ENCODE results near the gene ELP6.

DNA sequence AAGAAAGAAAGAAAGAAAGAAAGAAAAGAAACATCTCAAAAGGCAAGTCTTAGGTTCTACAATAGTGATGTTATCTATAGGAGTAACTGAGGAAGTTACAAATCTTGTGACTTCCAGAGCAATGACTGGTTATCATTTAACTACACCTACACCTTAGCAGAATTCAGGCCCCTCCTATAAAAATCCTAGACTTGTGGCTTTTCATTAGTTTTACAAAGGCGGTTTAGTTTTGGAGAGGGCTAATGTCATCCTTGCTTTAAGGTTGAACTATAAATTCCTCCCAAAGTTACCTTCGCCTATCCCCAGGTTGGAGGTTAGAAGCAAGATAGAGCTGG lies 33.7 kb downstream of the ELP6 start:
- TF ChIP-seq RARB (CRISPR knock-in tag; IDR thresholded peaks at IDR 0.05) (no peak), ARNTL (CRISPR knock-in tag; IDR thresholded peaks at IDR 0.05; ENCODE audit: borderline replicate concordance, low read depth) (no peak), GLIS3 (CRISPR knock-in tag; IDR thresholded peaks at IDR 0.05) (no peak), ISL1 (CRISPR knock-in tag; IDR thresholded peaks at IDR 0.05) (no peak), PPARA (CRISPR knock-in tag; IDR thresholded peaks at IDR 0.05; ENCODE audit: borderline replicate concordance) (no peak), ZNF8 (CRISPR knock-in tag; IDR thresholded peaks at IDR 0.05) (no peak), ZNF565 (CRISPR knock-in tag; conservative IDR thresholded peaks at IDR 0.05; ENCODE audit: low read depth) (no peak), ESRRG (CRISPR knock-in tag; IDR thresholded peaks at IDR 0.05) (no peak), ZFP30 (CRISPR knock-in tag; IDR thresholded peaks at IDR 0.05) (no peak)
- TF ChIP-seq, protein P1, sequence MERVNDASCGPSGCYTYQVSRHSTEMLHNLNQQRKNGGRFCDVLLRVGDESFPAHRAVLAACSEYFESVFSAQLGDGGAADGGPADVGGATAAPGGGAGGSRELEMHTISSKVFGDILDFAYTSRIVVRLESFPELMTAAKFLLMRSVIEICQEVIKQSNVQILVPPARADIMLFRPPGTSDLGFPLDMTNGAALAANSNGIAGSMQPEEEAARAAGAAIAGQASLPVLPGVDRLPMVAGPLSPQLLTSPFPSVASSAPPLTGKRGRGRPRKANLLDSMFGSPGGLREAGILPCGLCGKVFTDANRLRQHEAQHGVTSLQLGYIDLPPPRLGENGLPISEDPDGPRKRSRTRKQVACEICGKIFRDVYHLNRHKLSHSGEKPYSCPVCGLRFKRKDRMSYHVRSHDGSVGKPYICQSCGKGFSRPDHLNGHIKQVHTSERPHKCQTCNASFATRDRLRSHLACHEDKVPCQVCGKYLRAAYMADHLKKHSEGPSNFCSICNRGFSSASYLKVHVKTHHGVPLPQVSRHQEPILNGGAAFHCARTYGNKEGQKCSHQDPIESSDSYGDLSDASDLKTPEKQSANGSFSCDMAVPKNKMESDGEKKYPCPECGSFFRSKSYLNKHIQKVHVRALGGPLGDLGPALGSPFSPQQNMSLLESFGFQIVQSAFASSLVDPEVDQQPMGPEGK (CRISPR knock-in tag; IDR thresholded peaks at IDR 0.05; ENCODE audit: borderline replicate concordance), result no peak
- TF ChIP-seq, protein P2, sequence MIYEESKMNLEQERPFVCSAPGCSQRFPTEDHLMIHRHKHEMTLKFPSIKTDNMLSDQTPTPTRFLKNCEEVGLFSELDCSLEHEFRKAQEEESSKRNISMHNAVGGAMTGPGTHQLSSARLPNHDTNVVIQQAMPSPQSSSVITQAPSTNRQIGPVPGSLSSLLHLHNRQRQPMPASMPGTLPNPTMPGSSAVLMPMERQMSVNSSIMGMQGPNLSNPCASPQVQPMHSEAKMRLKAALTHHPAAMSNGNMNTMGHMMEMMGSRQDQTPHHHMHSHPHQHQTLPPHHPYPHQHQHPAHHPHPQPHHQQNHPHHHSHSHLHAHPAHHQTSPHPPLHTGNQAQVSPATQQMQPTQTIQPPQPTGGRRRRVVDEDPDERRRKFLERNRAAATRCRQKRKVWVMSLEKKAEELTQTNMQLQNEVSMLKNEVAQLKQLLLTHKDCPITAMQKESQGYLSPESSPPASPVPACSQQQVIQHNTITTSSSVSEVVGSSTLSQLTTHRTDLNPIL (CRISPR knock-in tag; IDR thresholded peaks at IDR 0.05; ENCODE audit: low read depth), result no peak
